Right cardiac atrium (tissue), 5 donors: ENCODE measurements around the gene IL31. TPM values are rescaled to one million over a fixed set of nuclear protein-coding genes. Genes with fewer than 3 reads are reported as not detected.

Experiments
- ATAC-seq, 2 donors: fragments of 200-7000 bp; cut with Tn5 transposase; one replicate each; pipeline versions ENCODE4 v1.8.0 to v1.9.1; 2020; ENCODE audit warnings: moderate library complexity in 2 of 2, mild to moderate bottlenecking in 1 of 2
- DNase-seq, 3 donors: peaks; one replicate each; pipeline ENCODE4 v3.0.0-alpha.2; 2020
- H3K27ac ChIP-seq: one replicate; pipeline ENCODE4 v1.5.1; 2013; ENCODE audit warnings: mild to moderate bottlenecking, low read length, control low read depth, moderate library complexity
- H3K27me3 ChIP-seq: one replicate; pipeline ENCODE4 v1.6.1; 2013; ENCODE audit not compliant: control insufficient read depth, insufficient read depth
- H3K4me1 ChIP-seq: one replicate; pipeline ENCODE4 v1.6.1; 2013; ENCODE audit warnings: low read length; ENCODE audit not compliant: control insufficient read depth, insufficient read depth
- H3K4me3 ChIP-seq: one replicate; pipeline ENCODE4 v1.5.1; 2013; ENCODE audit warnings: low read length, control low read depth
- H3K9me3 ChIP-seq: one replicate; pipeline ENCODE4 v1.6.1; 2013; ENCODE audit warnings: low read length; ENCODE audit not compliant: control insufficient read depth
- WGBS: extraction: QIAGEN DNeasy Blood & Tissue Kit; methylation state at CpG from one replicate; pipeline ENCODE4 v1.1.7; 2013; 5-methylcytosine and 5-hydroxymethylcytosine counted together
- intact Hi-C, 4 donors: fragments of 100-400 bp; cut with DNase I; formaldehyde crosslinking; loops; one replicate each; pipeline versions ENCODE4 v1.11.0 to v1.14.0; 2022 to 2023
- polyA plus RNA-seq: library from polyadenylated mRNA; stranded (reverse); fragments of 200-250 nt; gene quantifications from one replicate; pipeline ENCODE4 v1.2.3, GENCODE V29; 2013
- total RNA-seq, 4 donors: library from RNA; stranded (reverse); fragmentation: NEBNext Ultra II Directional; extraction: Animal tissue kit (Norgen Biotek cat#: 25700); gene quantifications; one replicate each; pipeline ENCODE4 v1.2.1, GENCODE V29; 2021
- donor health status: healthy with polysubstance abuse.
- donor health status: DM: no; HTN: yes; CAD: no.
- donor health status: DM: no; HTN: no; CAD: no.
- donor health status: DM: no; HTN: yes; CAD: no; lungs with severe emphysema.
- donor health status: DM: yes; HTN: yes; CAD: no.

The IL31 gene
- total and polyA plus RNA-seq, 5 donors: not detected

GRCh38 chr12:122126713-122127597 lies 47.1 kb downstream of the IL31 start:
- Histone ChIP-seq H3K27ac (no peak overlapping the region), H3K9me3 (no peaks in the 10 kb centered on the region), H3K4me1 (peaks cover 5% of the 10 kb centered on the region), H3K27me3 (no peaks in the 10 kb centered on the region), H3K4me3 (no peak overlapping the region)
- intact Hi-C loops: loop anchor here in 2 of 4 donors (5.0 to 10.0 kb wide), 2 partner anchors 70 to 212 kb away; partner anchors contain the start of gene CFAP251 (in 1 of the 2)
- DNase-seq: peak in 1 of 3 donors; percentile 66
- peak; percentile 14 to 24 for ATAC-seq
- 77% methylated on average over 15 of the region's 15 CpGs for WGBS

DNA sequence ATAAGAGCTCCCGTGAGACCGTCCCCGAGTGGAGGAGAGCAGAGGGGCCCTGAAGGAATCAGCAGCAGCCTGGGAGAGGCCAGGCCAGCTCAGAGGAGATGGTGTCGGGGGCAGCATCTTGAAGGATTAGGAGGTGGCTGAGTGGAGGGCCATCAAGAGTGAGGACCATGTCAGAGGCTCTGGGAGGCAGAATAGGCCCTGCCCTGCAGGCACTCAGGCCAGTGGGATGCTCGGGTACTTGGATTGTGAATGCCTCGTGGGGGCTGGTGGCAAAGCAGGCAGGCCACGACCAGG lies 47.7 kb downstream of the IL31 start:
- peaks cover 5% of the 10 kb centered on the region for H3K4me1 ChIP-seq
- no peak for ATAC-seq
- no peak overlapping the region for H3K4me3 ChIP-seq
- H3K9me3 ChIP-seq: no peaks in the 10 kb centered on the region
- intact Hi-C loops: loop anchor here in 2 of 4 donors (5.0 to 10.0 kb wide), 2 partner anchors 69 to 211 kb away; partner anchors contain the start of gene CFAP251 (in 1 of the 2)
- H3K27ac ChIP-seq: no peak overlapping the region
- no peak for DNase-seq
- no peaks in the 10 kb centered on the region for H3K27me3 ChIP-seq
- 75% methylated on average over 7 of the region's 7 CpGs for WGBS

DNA sequence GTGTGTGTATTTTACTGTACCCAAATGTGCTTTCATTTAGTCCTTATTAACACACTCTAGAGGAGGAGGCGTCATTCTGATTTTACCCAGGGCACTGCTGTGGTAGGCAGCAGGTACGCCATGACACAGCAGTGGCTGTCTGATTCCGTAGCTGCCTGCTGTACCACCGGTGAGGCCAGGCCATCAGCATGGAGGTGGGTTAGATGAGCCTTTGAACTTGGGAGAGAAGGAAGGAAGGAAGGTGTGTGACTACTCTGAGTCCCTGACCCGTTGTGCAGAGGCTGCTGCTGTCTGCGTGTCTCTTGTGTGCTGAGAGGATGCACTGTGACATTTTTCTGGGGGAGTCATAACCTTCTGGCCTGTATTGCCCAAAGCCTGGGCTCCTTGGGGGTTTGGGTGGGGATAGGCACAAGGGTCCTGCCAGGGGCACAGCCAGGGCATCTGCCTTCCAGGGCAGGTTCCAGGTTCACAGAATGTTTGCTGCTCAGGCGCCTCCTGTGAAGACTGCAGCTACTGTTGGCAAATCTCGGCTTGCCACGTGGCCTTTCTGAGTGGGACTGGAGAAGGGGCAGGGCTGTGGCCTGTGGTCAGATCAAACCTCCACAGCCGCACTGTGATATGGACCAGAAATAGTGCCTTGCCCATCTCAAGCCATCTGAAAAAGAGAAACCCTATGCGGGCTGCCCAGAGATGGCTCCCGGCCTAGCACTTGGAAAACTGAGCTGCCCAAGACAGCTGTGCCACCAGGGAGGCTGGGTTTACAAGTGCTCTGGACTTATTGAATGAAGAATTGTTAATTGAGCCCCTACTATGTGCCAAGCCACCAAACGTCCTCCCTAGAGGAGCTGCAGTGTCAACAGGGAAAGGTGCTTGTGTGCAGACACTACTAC lies 48.3 kb downstream of the IL31 start:
- Histone ChIP-seq H3K27me3 (no peaks in the 10 kb centered on the region), H3K9me3 (no peaks in the 10 kb centered on the region), H3K27ac (no peak overlapping the region), H3K4me1 (peaks cover 5% of the 10 kb centered on the region), H3K4me3 (no peak overlapping the region)
- intact Hi-C loops: loop anchor here in 2 of 4 donors (5.0 to 10.0 kb wide), 2 partner anchors 68 to 211 kb away; partner anchors contain the start of gene CFAP251 (in 1 of the 2)
- ATAC-seq: no peak
- DNase-seq: peak in 1 of 3 donors; percentile 46
- 73% methylated on average over 13 of the region's 13 CpGs for WGBS

GRCh38 chr12:122124370-122124769 lies 49.7 kb downstream of the IL31 start:
- Histone ChIP-seq H3K9me3 (no peaks in the 10 kb centered on the region), H3K27ac (no peak overlapping the region), H3K27me3 (no peaks in the 10 kb centered on the region), H3K4me3 (no peak overlapping the region), H3K4me1 (peaks cover 5% of the 10 kb centered on the region)
- WGBS: 84% methylated on average over 12 of the region's 14 CpGs
- intact Hi-C loops: loop anchor here in 2 of 4 donors (5.0 to 10.0 kb wide), 3 partner anchors 67 to 210 kb away; partner anchors contain the start of gene CFAP251 (in 1 of the 2)
- peak in 1 of 3 donors; percentile 39 for DNase-seq
- no peak for ATAC-seq

DNA sequence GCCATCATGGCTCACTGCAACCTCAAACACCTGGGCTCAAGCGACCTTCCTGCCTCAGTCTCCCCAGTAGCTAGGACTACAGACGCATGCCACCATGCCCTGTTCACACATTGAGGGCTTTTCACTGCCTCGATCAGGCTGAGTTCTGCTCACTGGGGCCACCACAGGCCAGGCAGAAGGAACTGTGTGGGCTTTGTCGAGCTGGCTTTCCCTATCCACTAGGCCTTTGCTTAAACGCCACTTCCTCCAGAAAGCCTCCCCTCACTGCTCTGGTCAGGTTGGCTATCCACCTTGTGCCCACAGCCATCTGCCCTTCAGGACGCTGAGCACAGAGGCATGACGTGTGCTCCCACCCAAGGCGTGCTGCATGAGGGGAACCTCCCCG lies 50.3 kb downstream of the IL31 start:
- 84% methylated on average over 9 of the region's 9 CpGs for WGBS
- peak in 1 of 3 donors; percentile 22 for DNase-seq

GRCh38 chr12:122123051-122123760 lies 50.8 kb downstream of the IL31 start:
- ATAC-seq: peak; percentile 29 to 55
- peak in 2 of 3 donors; percentile 79 to 83 for DNase-seq
- no peaks in the 10 kb centered on the region for H3K9me3 ChIP-seq
- no peak overlapping the region for H3K27ac ChIP-seq
- H3K4me3 ChIP-seq: no peak overlapping the region
- H3K27me3 ChIP-seq: no peaks in the 10 kb centered on the region
- intact Hi-C loops: loop anchor here in 3 of 4 donors (1.0 to 10.0 kb wide), 5 partner anchors 66 to 208 kb away; partner anchors contain the start of gene CFAP251 (in 1 of the 3)
- 18% methylated on average over 22 of the region's 22 CpGs for WGBS
- peaks cover 5% of the 10 kb centered on the region for H3K4me1 ChIP-seq

More for the DNA sequence above, 50.3 kb downstream of the IL31 start:
- intact Hi-C loops: loop anchor here in 3 of 4 donors (1.0 to 10.0 kb wide), 5 partner anchors 66 to 209 kb away; partner anchors contain the start of gene CFAP251 (in 1 of the 3)
- no peaks in the 10 kb centered on the region for H3K9me3 ChIP-seq
- H3K27me3 ChIP-seq: no peaks in the 10 kb centered on the region
- no peak overlapping the region for H3K27ac ChIP-seq
- ATAC-seq: no peak
- H3K4me1 ChIP-seq: peaks cover 5% of the 10 kb centered on the region
- H3K4me3 ChIP-seq: no peak overlapping the region

Other genes with a start within 250 kb of the IL31 start
- gene BCL7A, start 152.3 kb downstream of the IL31 start, total RNA-seq: 10 to 100 TPM in 3 of 4 donors, 1 to 10 TPM in 1; 9.5 to 13.2 (median 11.8) TPM
- 6.7 TPM for gene BCL7A, start 152.3 kb downstream of the IL31 start, polyA plus RNA-seq
- gene MLXIP, start 95.5 kb downstream of the IL31 start, total RNA-seq: 10 to 100 TPM; 28.8 to 36.0 (median 33.9) TPM
- 26.4 TPM for gene MLXIP, start 95.5 kb downstream of the IL31 start, polyA plus RNA-seq
- gene LRRC43, start 8.9 kb upstream of the IL31 start, total RNA-seq: 1 to 10 TPM in 2 of 4 donors, under 1 TPM in 2; 0.69 to 3.1 (median 1.3) TPM
- 2.3 TPM for gene LRRC43, start 8.9 kb upstream of the IL31 start, polyA plus RNA-seq
- under 1 TPM in 1 of 4 donors, not detected in 3; 0.29 TPM for gene B3GNT4, start 29.5 kb upstream of the IL31 start, total RNA-seq
- 0.36 TPM for gene B3GNT4, start 29.5 kb upstream of the IL31 start, polyA plus RNA-seq
- gene DIABLO, start 51.8 kb upstream of the IL31 start, total RNA-seq: 10 to 100 TPM; 25.0 to 29.3 (median 27.3) TPM
- 31.9 TPM for gene DIABLO, start 51.8 kb upstream of the IL31 start, polyA plus RNA-seq
- gene VPS33A, start 92.3 kb upstream of the IL31 start, total RNA-seq: 10 to 100 TPM in 3 of 4 donors, 1 to 10 TPM in 1; 7.8 to 15.2 (median 12.7) TPM
- gene VPS33A, start 92.3 kb upstream of the IL31 start, polyA plus RNA-seq: 7.3 TPM
- gene CLIP1, start 248.4 kb upstream of the IL31 start, total RNA-seq: 100 to 1,000 TPM; 112 to 131 (median 121) TPM
- 43.7 TPM for gene CLIP1, start 248.4 kb upstream of the IL31 start, polyA plus RNA-seq